Retinal pigment epithelial cell (primary cell): Measurements from ENCODE around the gene FCN1.

Experiments
- DNase-seq: peaks from one replicate; pipeline ENCODE4 v3.0.0-alpha.2; 2010; ENCODE audit warnings: low read depth
- H3K4me3 ChIP-seq: 2 replicates; pipeline ENCODE4 v1.5.1; 2011; ENCODE audit warnings: mild to moderate bottlenecking, low read length, control low read depth, moderate library complexity
- TF ChIP-seq, protein P1 (sequence below): conservative IDR thresholded peaks from 2 replicates; pipeline ENCODE4 v1.5.1; 2011; ENCODE audit warnings: low read depth, low read length, control low read depth, inconsistent platforms

Gene FCN1

DNA sequence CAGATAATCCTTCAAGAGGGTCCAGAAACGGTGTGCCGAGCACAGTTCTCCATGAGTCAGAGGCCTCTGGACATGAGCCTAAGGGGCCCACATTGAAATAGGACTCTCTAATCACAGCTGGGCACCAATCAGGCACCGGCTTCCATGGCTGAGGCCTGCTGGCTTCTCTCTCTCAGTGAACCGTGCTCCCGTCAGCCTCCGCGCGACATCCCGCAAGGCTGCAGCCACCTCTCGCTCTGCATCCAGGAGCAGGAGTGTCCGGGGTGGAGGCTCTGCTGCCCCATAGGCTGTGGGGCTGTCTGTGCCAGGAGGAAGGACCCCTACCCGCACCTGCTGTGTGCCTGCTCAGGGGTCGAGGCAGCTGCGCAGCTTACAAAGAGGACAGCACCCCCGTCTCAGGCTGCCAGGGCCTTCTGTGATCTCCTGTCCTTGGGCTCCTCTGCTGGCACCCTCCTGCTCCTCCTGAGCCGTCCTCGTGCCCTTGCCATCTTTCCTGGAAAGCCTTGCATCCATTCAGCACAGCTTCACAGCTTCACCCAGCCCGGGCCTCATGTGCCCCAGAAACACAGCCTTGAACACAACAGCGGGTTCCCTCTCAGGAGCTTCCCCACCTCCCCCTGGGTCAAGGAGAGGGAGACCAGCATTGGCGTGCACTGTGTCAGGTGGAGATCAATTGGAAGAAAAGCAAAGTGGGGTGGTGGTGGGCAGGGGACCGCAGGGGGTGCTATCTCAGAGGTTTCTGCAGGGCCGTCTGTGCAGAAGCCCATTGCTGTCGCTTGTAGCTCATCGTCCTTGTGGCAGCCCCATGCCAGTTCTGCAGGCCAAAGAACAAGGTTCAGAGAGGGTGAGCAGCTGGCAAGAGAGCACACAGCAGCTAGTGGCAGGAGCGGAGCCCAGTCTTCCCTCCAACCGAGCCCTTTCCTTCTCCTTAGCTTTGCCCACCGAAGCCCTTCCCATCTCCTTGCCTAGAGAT, 22.8 kb upstream of the FCN1 start:
- DNase-seq, result no peak
- H3K4me3 ChIP-seq, result no peak overlapping the region
- TF ChIP-seq, protein P1, sequence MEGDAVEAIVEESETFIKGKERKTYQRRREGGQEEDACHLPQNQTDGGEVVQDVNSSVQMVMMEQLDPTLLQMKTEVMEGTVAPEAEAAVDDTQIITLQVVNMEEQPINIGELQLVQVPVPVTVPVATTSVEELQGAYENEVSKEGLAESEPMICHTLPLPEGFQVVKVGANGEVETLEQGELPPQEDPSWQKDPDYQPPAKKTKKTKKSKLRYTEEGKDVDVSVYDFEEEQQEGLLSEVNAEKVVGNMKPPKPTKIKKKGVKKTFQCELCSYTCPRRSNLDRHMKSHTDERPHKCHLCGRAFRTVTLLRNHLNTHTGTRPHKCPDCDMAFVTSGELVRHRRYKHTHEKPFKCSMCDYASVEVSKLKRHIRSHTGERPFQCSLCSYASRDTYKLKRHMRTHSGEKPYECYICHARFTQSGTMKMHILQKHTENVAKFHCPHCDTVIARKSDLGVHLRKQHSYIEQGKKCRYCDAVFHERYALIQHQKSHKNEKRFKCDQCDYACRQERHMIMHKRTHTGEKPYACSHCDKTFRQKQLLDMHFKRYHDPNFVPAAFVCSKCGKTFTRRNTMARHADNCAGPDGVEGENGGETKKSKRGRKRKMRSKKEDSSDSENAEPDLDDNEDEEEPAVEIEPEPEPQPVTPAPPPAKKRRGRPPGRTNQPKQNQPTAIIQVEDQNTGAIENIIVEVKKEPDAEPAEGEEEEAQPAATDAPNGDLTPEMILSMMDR, result no peak

DNA sequence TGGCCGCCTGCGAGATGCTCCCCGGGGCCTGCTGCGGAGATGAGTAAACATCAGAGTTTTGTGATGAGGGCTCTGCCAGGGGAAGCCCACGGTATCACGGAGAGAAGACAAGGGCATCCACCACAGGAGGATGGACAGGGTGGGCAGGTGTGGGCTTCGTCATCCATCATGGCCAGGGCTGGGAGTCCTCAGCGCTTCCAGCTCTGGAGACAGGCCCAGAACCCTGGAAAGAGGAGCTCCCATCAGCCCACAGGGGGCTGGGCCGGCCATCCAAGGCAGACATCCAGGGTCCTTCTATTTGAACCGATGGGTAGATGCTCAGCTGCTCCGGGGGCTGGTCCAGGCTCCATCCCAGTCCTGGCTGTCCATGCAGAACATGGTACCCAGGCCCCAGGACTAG, 22.1 kb upstream of the FCN1 start:
- H3K4me3 ChIP-seq, result no peak overlapping the region
- TF ChIP-seq, protein P1, result no peak
- no peak for DNase-seq

DNA sequence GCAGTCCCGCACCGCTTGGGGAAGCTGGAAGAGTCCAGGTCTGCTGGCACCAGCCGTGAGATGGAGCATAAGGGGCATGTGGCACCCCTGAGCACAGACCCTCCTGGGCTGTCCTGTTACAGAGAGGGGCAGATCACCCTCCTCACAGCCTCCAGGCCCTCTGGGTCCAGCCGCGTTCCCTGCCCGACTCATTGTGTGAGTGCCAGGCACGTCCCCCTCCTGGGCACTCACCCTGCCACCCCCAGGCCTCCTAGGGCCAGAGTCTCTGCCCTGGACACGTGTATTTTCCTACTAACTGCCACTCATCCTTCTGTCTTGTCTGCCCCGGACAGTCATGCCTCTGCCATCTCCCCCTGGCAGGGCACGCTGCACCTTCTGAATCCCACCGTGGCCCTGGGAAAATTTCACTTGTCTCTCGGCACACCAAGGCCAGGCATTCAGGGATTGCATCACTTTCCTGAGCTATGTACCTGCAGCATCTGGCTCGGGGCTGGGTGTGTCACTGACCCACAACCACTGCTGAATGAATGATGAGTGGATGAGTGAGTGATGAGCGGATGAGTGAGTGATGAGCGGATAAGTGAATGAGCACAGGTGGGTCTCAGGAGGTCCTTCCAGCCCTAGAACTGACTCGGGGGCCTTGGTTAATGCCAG, 21.5 kb upstream of the FCN1 start:
- TF ChIP-seq, protein P1, result no peak
- H3K4me3 ChIP-seq, result no peak overlapping the region
- no peak for DNase-seq

DNA sequence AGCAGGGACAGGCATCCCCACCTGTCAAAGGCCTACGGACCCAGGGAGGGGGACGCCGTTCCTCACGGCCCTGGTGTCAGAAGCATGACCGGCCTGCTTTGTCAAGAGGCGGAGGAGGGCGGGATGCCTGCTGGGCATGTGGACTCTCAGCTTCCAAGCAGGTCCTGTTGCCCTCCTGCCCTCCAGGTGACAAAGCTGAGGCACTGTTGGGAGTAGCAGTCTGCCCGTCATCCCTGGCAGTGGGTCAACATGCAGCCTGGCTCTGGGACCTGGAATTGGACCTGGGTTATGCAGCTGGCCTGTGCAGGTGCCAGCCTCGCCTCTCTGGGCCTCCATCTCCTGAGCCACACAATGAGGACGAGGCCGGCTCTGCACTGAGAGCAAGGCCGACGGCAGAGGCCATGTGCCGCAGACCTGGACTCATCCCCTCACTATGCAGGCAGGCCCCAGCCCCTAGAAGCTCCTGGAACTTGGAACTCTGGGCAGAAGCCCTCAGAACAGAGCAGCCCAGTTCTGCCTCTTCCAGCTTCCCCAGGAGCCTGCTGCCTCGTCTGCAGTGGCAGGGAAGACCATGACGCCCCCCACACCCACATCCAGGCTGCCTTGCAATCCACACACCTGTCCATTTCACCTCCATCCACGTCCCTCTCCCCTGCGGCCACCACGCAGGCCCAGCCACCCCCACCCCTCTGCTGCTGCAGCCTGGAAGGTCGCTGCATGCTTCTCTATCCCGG, 20.8 kb upstream of the FCN1 start:
- no peak for DNase-seq
- TF ChIP-seq, protein P1, result no peak
- no peak overlapping the region for H3K4me3 ChIP-seq

DNA sequence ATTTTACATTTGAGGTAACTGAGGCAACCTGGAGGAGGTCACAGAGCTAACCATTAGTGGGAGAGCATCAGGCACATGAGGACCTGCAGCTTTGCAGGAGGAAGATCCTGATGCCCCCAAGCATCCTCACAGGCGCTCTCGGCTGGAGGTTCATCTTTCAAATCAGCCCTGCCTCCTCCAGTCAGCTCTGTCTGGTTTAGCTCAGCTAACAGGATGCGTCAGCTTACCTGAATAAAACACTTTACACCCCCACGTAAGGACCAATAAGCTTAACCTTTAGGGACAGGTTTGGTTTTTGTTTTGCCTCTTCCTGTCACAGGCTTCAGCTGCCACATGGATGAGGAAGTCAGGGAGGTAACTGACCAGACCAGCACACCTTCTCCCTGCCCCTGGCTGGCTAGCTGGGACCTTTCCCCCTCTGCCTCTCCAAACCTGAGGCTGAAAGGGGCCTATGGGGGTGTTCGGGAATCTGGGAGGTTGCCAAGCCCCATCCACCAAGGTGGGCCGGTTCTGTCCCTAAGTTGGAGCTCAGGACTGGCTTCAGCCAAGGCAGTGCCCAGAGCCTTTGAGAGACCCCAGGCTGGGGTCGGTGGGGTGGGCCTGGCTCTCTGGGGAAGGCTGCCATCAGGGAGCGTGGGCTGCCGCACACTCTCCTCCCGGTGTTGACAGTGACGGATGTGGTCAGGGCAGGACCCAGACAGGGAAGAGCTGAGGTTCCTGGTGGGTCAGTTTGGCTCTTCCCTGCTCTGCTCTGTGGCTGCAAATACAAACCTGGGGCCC, 20.0 kb upstream of the FCN1 start:
- no peak for DNase-seq
- TF ChIP-seq, protein P1, result no peak
- H3K4me3 ChIP-seq, result no peak overlapping the region

DNA sequence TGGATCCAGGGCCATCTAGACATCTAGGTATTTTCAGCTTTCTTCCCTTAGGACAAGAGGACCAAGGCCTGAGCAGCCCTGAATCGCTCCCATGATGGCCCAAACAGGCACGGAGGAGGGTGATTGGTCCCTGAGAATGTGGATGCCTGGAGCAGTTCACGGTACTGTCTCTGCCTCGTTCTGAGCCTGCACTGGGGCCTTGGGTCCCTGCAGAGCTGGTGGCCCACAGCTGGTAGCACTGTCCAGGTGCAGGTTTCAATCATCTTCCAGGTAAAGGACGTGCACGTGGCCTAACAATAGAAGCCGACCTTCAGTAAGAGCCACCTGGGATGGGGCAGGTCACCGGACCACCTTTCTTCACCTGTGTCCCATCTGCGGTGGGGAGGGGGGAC, 19.4 kb upstream of the FCN1 start:
- TF ChIP-seq, protein P1, result no peak
- no peak overlapping the region for H3K4me3 ChIP-seq

More for the DNA sequence above, 19.4 kb upstream of the FCN1 start:
- no peak for DNase-seq
